ENCODE measurements around the gene ARID2. TPM values are rescaled to one million over a fixed set of nuclear protein-coding genes. Genes with fewer than 3 reads are reported as not detected.

ARID2 gene
- total and polyA plus RNA-seq, 2 of the 4 experiments (the other 2 are of a cell fraction) = 5.4 to 28.1 TPM

- Histone ChIP-seq H2AFZ (replicated peaks; ENCODE audit: low read length, poor library complexity) (no peak overlapping the region), H3K9ac (ENCODE audit: low read depth, low read length) (no peak overlapping the region), H3K4ac (ENCODE audit: low read depth, low read length) (no peak overlapping the region), H3K4me2 (ENCODE audit: low read depth, low read length) (no peak overlapping the region), H3K9me1 (ENCODE audit: insufficient read depth, low read length) (0 out of 2 replicates have a peak, but pooled peaks cover 4% of the 10 kb centered on the region), H2BK15ac (ENCODE audit: low read depth, low read length) (no peak overlapping the region), H2BK5ac (ENCODE audit: low read depth, low read length, poor library complexity, severe bottlenecking) (no peak overlapping the region), H3K9me3 (ENCODE audit: control insufficient read depth, insufficient read depth, low read length) (peaks cover 6% of the 10 kb centered on the region), H3K18ac (ENCODE audit: low read depth, low read length) (no peak overlapping the region), H3K14ac (replicated peaks; ENCODE audit: low read depth, low read length) (no peak overlapping the region), H2BK120ac (ENCODE audit: low read depth, low read length) (no peak overlapping the region), H3K4me3 (ENCODE audit: insufficient read depth, low read depth, low read length) (no peak overlapping the region), H4K91ac (ENCODE audit: insufficient read depth, low read depth, low read length) (no peak overlapping the region), H3K27ac (ENCODE audit: insufficient read depth, low read length) (no peak overlapping the region), H3K56ac (ENCODE audit: extremely low read depth, insufficient read depth, low read length) (no peak overlapping the region), H4K5ac (ENCODE audit: low read depth, low read length) (no peak overlapping the region), H2BK20ac (ENCODE audit: low read depth, low read length) (no peak overlapping the region), H4K20me1 (ENCODE audit: insufficient read depth, low read length) (no peaks in the 10 kb centered on the region), H3K79me1 (ENCODE audit: low read depth in 1 of 2, low read length in 2 of 2) (no peaks in the 10 kb centered on the region), H3K23ac (ENCODE audit: low read depth, low read length) (no peak overlapping the region), H4K8ac (ENCODE audit: low read depth in 2 of 2, low read length in 2 of 2) (no peak overlapping the region), H2AK5ac (ENCODE audit: low read depth, low read length) (no peak overlapping the region), H3K36me3 (ENCODE audit: control insufficient read depth, insufficient read depth, low read length) (no peaks in the 10 kb centered on the region), H2AK9ac (replicated peaks; ENCODE audit: low read depth, low read length, poor library complexity) (no peak overlapping the region), H3K27me3 (ENCODE audit: control insufficient read depth, insufficient read depth, low read length) (no peaks in the 10 kb centered on the region), H3K4me1 (ENCODE audit: control insufficient read depth, insufficient read depth, low read length) (no peaks in the 10 kb centered on the region)
- intact Hi-C loops (cut with micrococcal nuclease) (no loop called here), dilution Hi-C loops (cut with HindIII; ENCODE audit: low sequenced_read_pairs, unreplicated experiment) (no loop called here), in situ Hi-C loops (cut with MboI; ENCODE audit: low sequenced_read_pairs) (no loop called here)
- ChIA-PET CTCF (no interaction called here), POLR2A (ENCODE audit: unreplicated experiment) (no interaction called here)
- ATAC-seq (ENCODE audit: low read depth) (no peak), DNase-seq (no peak)
- BruUV-seq (replicated peaks) = no TSS peak
- WGBS, 2 experiments (ENCODE audit: extremely low coverage in 2 of 2, insufficient read length in 1 of 2) = no CpG with 5 or more reads among the region's 4 CpGs
- TF ChIP-seq CTCF (conservative IDR thresholded peaks at IDR 0.05; ENCODE audit: low read depth, low read length) (no peak), RFX5 (IDR thresholded peaks at IDR 0.05; ENCODE audit: low read depth, low read length) (no peak), NFE2L2 (IDR thresholded peaks at IDR 0.05; ENCODE audit: low read depth, low read length) (no peak), MXI1 (IDR thresholded peaks at IDR 0.05; ENCODE audit: borderline replicate concordance, low read depth, low read length) (no peak), ELK1 (IDR thresholded peaks at IDR 0.05; ENCODE audit: borderline replicate concordance, low read depth, low read length) (no peak), POLR2A (IDR thresholded peaks at IDR 0.05; ENCODE audit: low read depth, low read length) (no peak), CHD1 (IDR thresholded peaks at IDR 0.05; ENCODE audit: low read depth, low read length) (no peak), MAFK (IDR thresholded peaks at IDR 0.05; ENCODE audit: low read depth, low read length) (no peak), FOS (IDR thresholded peaks at IDR 0.05; ENCODE audit: low read depth, low read length) (no peak), SMC3 (IDR thresholded peaks at IDR 0.05; ENCODE audit: low read depth, low read length) (no peak), CEBPB (IDR thresholded peaks at IDR 0.05; ENCODE audit: low read depth, low read length) (no peak), BHLHE40 (IDR thresholded peaks at IDR 0.05; ENCODE audit: low read depth, low read length) (no peak), MAZ (IDR thresholded peaks at IDR 0.05; ENCODE audit: borderline replicate concordance, low read depth, low read length) (no peak), USF2 (IDR thresholded peaks at IDR 0.05; ENCODE audit: low read depth, low read length) (no peak), RAD21 (IDR thresholded peaks at IDR 0.05; ENCODE audit: low read length) (no peak), RCOR1 (IDR thresholded peaks at IDR 0.05; ENCODE audit: insufficient replicate concordance, low read length) (no peak)
Observed at GRCh38 chr12:45701296-45701695, 28.2 kb upstream of the ARID2 start.
